A549 (cell line): ENCODE data around the gene IQCN. TPM values are rescaled to one million over a fixed set of nuclear protein-coding genes. Genes with fewer than 3 reads are reported as not detected.
A peak's percentile ranks its signal among the peaks of the same experiment; 100 is the strongest.

Experiments
- ATAC-seq, 2 experiments: fragments of 200-7000 bp in 1 of 2; fragments of >200 bp in 1 of 2; cut with Nextera tagmentation in 1 of 2; cut with Tn5 transposase in 1 of 2; 3 replicates each; pipeline versions ENCODE4 v1.8.0 to v1.9.1; 2018 to 2020; ENCODE audit warnings: mild to moderate bottlenecking in 1 of 2, moderate library complexity in 1 of 2
- CTCF ChIA-PET: fragments of 300-600 bp; sonication (Branson Sonifier 250); formaldehyde crosslinking; extraction: SDS; loops from one replicate; lab custom pipeline; 2021; ENCODE audit warnings: antibody characterized with exemption, inconsistent platforms; lab: Yijun Ruan, JAX
- POLR2A ChIA-PET: fragments of 350-600 bp; formaldehyde crosslinking; extraction: SDS; loops from one replicate; lab custom pipeline; 2021; ENCODE audit warnings: antibody characterized with exemption, inconsistent platforms; lab: Yijun Ruan, JAX
- DNase-seq, 2 experiments: peaks; one replicate each; pipeline versions ENCODE4 v3.0.0 to v3.0.0-alpha.2; 2011 to 2016; ENCODE audit warnings: low read depth in 1 of 2, low spot score in 1 of 2
- FAIRE-seq: peaks from 2 replicates; lab custom pipeline; 2011; peaks lifted over from hg19 to GRCh38; lab: Jason Lieb, UNC
- H3K27ac ChIP-seq, 2 experiments: fragments of >200 bp; sonication (Bioruptor Twin); formaldehyde crosslinking; 3 replicates each; pipeline ENCODE4 v1.5.1; 2016 to 2017
- H3K4me1 ChIP-seq: fragments of >200 bp; sonication (Bioruptor Twin); formaldehyde crosslinking; 3 replicates; pipeline ENCODE4 v1.6.1; 2016
- H3K4me2 ChIP-seq: fragments of >200 bp; sonication (Bioruptor Twin); formaldehyde crosslinking; 3 replicates; pipeline ENCODE4 v1.6.1; 2016
- H3K4me3 ChIP-seq: fragments of >200 bp; sonication (Bioruptor Twin); formaldehyde crosslinking; 3 replicates; pipeline ENCODE4 v1.5.1; 2016
- H3K9me3 ChIP-seq: fragments of >200 bp; sonication (Bioruptor Twin); formaldehyde crosslinking; 3 replicates; pipeline ENCODE4 v1.6.1; 2016
- ATOH8 ChIP-seq: fragments of 250-450 bp; sonication (Bioruptor Pico); IDR thresholded peaks from 2 replicates; pipeline ENCODE4 v1.5.0; 2020; ENCODE audit warnings: low read depth, mild to moderate bottlenecking, moderate library complexity
- BCL3 ChIP-seq: fragments of >200 bp; sonication (Bioruptor Twin); formaldehyde crosslinking; IDR thresholded peaks from 3 replicates; pipeline ENCODE4 v1.6.1; 2016
- BHLHE40 ChIP-seq: IDR thresholded peaks from 2 replicates; pipeline ENCODE4 v1.6.1; 2012; ENCODE audit warnings: low read depth, low read length, inconsistent platforms
- CBX2 ChIP-seq: fragments of 200-600 bp; sonication (generic); IDR thresholded peaks from 2 replicates; pipeline ENCODE4 v1.6.1; 2016; ENCODE audit warnings: low read depth, mild to moderate bottlenecking, borderline replicate concordance
- E2F6 ChIP-seq: IDR thresholded peaks from 2 replicates; pipeline ENCODE4 v1.6.1; 2012; ENCODE audit warnings: low read depth, borderline replicate concordance
- EHMT2 ChIP-seq: fragments of 200-600 bp; sonication (generic); IDR thresholded peaks from 2 replicates; pipeline ENCODE4 v1.6.1; 2016; ENCODE audit warnings: antibody characterized with exemption, low read depth, mild to moderate bottlenecking, moderate library complexity
- ELK1 ChIP-seq: fragments of 150-350 bp; IDR thresholded peaks from 2 replicates; pipeline ENCODE4 v1.6.1; 2014; ENCODE audit warnings: low read depth, mild to moderate bottlenecking, low read length
- FOSB ChIP-seq: fragments of 250-450 bp; sonication (Bioruptor Pico); IDR thresholded peaks from 2 replicates; pipeline ENCODE4 v1.5.0; 2020; ENCODE audit warnings: mild to moderate bottlenecking, moderate library complexity
- FOXS1 ChIP-seq: fragments of 250-450 bp; sonication (Bioruptor Pico); IDR thresholded peaks from 2 replicates; pipeline ENCODE4 v1.5.0; 2020; ENCODE audit warnings: mild to moderate bottlenecking, moderate library complexity
- GATA3 ChIP-seq: IDR thresholded peaks from 2 replicates; pipeline ENCODE4 v1.6.1; 2012; ENCODE audit warnings: borderline replicate concordance
- HDAC2 ChIP-seq: fragments of 200-600 bp; sonication (generic); IDR thresholded peaks from 2 replicates; pipeline ENCODE4 v1.6.1; 2016
- HOXA7 ChIP-seq: fragments of 250-450 bp; sonication (Bioruptor Pico); IDR thresholded peaks from 2 replicates; pipeline ENCODE4 v1.5.0; 2020; ENCODE audit warnings: mild to moderate bottlenecking, moderate library complexity
- NPAS2 ChIP-seq: fragments of 250-450 bp; sonication (Bioruptor Pico); IDR thresholded peaks from 2 replicates; pipeline ENCODE4 v1.8.0; 2022; ENCODE audit warnings: mild to moderate bottlenecking, moderate library complexity, borderline replicate concordance
- NR3C1 ChIP-seq: fragments of >200 bp; sonication (Bioruptor Twin); formaldehyde crosslinking; IDR thresholded peaks from 3 replicates; pipeline ENCODE4 v1.6.1; 2017
- RARB ChIP-seq: fragments of 250-450 bp; sonication (Bioruptor Pico); IDR thresholded peaks from 2 replicates; pipeline ENCODE4 v1.8.0; 2021; ENCODE audit warnings: mild to moderate bottlenecking, moderate library complexity
- RCOR1 ChIP-seq: fragments of 150-350 bp; IDR thresholded peaks from 2 replicates; pipeline ENCODE4 v1.6.1; 2014; ENCODE audit warnings: antibody characterized with exemption, low read length, low read depth
- RFX5 ChIP-seq: fragments of 450-650 bp; IDR thresholded peaks from 2 replicates; pipeline ENCODE4 v1.7.1; 2014; ENCODE audit warnings: antibody characterized with exemption, mild to moderate bottlenecking, moderate library complexity
- TFCP2L1 ChIP-seq: fragments of 250-450 bp; sonication (Bioruptor Pico); IDR thresholded peaks from 2 replicates; pipeline ENCODE4 v1.5.0; 2021; ENCODE audit warnings: mild to moderate bottlenecking
- TP53 ChIP-seq: fragments of 250-450 bp; sonication (Bioruptor Pico); IDR thresholded peaks from 2 replicates; pipeline ENCODE4 v1.5.0; 2021; ENCODE audit warnings: mild to moderate bottlenecking, moderate library complexity
- ZFP36 ChIP-seq: fragments of 450-650 bp; IDR thresholded peaks from 2 replicates; pipeline ENCODE4 v1.6.1; 2014; ENCODE audit warnings: borderline replicate concordance; ENCODE audit not compliant: partially characterized antibody
- ZSCAN20 ChIP-seq: fragments of 250-450 bp; sonication (Bioruptor Pico); IDR thresholded peaks from 2 replicates; pipeline ENCODE4 v1.8.0; 2022; ENCODE audit warnings: mild to moderate bottlenecking, moderate library complexity
- WGBS: methylation state at CpG from one replicate; pipeline ENCODE4 v1.1.6; 2017; ENCODE audit errors: missing lambda C conversion rate; 5-methylcytosine and 5-hydroxymethylcytosine counted together
- polyA plus RNA-seq, 4 experiments: library from polyadenylated mRNA; depleted of rRNA in 3 of 4; stranded (reverse); fragments of >200 nt; fragmentation: RNase III in 1 of 4; extraction: RNeasy Plus Mini Kit Qiagen cat#74134 plus additional on column Dnase treatment in 1 of 4; gene quantifications; 2 replicates in 3 of 4; 3 replicates in 1 of 4; pipeline ENCODE4 v1.2.3, GENCODE V29; 2011 to 2017

Gene IQCN
- polyA plus RNA-seq, 2 of the 4 experiments (the other 2 are of a cell fraction) = 0.34 to 0.50 TPM

GRCh38 chr19:18317961-18318800, 43.9 kb upstream of the IQCN start:
- Histone ChIP-seq H3K27ac (peak overlapping the region in 1 of 2 experiments; percentile 73; a peak in 3 of 6 replicates), H3K4me2 (no peak overlapping the region)
- FAIRE-seq = no peak

GRCh38 chr19:18313398-18313797, 39.1 kb upstream of the IQCN start:
- no peak overlapping the region for H3K27ac ChIP-seq
- H3K4me2 ChIP-seq = no peak overlapping the region
- H3K9me3 ChIP-seq = no peaks in the 10 kb centered on the region
- FAIRE-seq = no peak
- no peak for ATAC-seq
- TF ChIP-seq RFX5 (no peak), GATA3 (no peak), NPAS2 (no peak), TFCP2L1 (CRISPR knock-in tag) (no peak)
- DNase-seq = no peak
- CTCF ChIA-PET = interaction anchor here (1.8 to 5.4 kb wide), 3 partner anchors 11 to 34 kb away, joined by 8 to 27 read pairs (median 9); no protein-coding TSS in a partner anchor
- H3K4me3 ChIP-seq = no peak overlapping the region
- POLR2A ChIA-PET = interaction anchor here (0.9 to 2.6 kb wide), 2 partner anchors 10 to 32 kb away, joined by 3 to 9 read pairs; partner anchors contain the start of genes JUND and LSM4
- peaks cover 10% of the 10 kb centered on the region; the same call in 1 of the 3 replicates for H3K4me1 ChIP-seq
- 100% methylated on average over 3 of the region's 3 CpGs for WGBS

More at GRCh38 chr19:18317961-18318800, 43.9 kb upstream of the IQCN start:
- ChIA-PET POLR2A (interaction anchor here (4.2 kb wide), 1 partner anchor 37 kb away, joined by 36 read pairs; the partner anchor contains the start of gene JUND), CTCF (interaction anchor here (1.0 to 5.9 kb wide), 3 partner anchors 26 to 40 kb away, joined by 3 to 120 read pairs (median 4); partner anchors contain the start of genes IQCN and JUND)
- peaks cover 25% of the 10 kb centered on the region; the same call in 2 of the 3 replicates for H3K4me1 ChIP-seq
- H3K4me3 ChIP-seq = no peak overlapping the region
- no peak for DNase-seq
- no peaks in the 10 kb centered on the region for H3K9me3 ChIP-seq
- 83% methylated on average over 16 of the region's 18 CpGs for WGBS
- TF ChIP-seq GATA3 = no peak
- no peak for TF ChIP-seq FOXS1 (CRISPR knock-in tag)
- TF ChIP-seq RCOR1 = no peak
- ATAC-seq = no peak

- POLR2A ChIA-PET = interaction anchor here (1.1 to 2.6 kb wide), 2 partner anchors 20 to 30 kb away, joined by 3 to 9 read pairs; partner anchors contain the start of gene JUND
- peaks cover 7% of the 10 kb centered on the region; the same call in 1 of the 3 replicates for H3K4me1 ChIP-seq
Observed at GRCh38 chr19:18312092-18312534, 37.9 kb upstream of the IQCN start.

More at GRCh38 chr19:18312092-18312534, 37.9 kb upstream of the IQCN start:
- WGBS = 91% methylated on average over 4 of the region's 11 CpGs
- no peaks in the 10 kb centered on the region for H3K9me3 ChIP-seq
- no peak overlapping the region; a peak in 1 of 6 replicates for H3K27ac ChIP-seq
- no peak overlapping the region for H3K4me2 ChIP-seq
- no peak for FAIRE-seq
- CTCF ChIA-PET = interaction anchor here (1.3 to 5.4 kb wide), 5 partner anchors 9 to 60 kb away, joined by 3 to 27 read pairs (median 9); partner anchors contain the start of gene LSM4
- no peak for DNase-seq
- no peak overlapping the region for H3K4me3 ChIP-seq
- TF ChIP-seq EHMT2 (no peak), ZFP36 (no peak), ATOH8 (CRISPR knock-in tag) (no peak), BCL3 (no peak), HDAC2 (no peak), ZSCAN20 (CRISPR knock-in tag) (no peak), TP53 (CRISPR knock-in tag) (no peak), BHLHE40 (no peak), FOSB (CRISPR knock-in tag) (no peak), ELK1 (no peak), CBX2 (no peak), NR3C1 (no peak), RARB (CRISPR knock-in tag) (no peak), HOXA7 (CRISPR knock-in tag) (no peak), E2F6 (no peak)
- ATAC-seq = no peak
